Upper lobe of left lung (tissue), 6 donors: ENCODE results near the gene LPA. TPM values are rescaled to one million over a fixed set of nuclear protein-coding genes. Genes with fewer than 3 reads are reported as not detected.
"Not testable (repeated sequence)": the region's sequence is repeated elsewhere in the genome, so short reads cannot be mapped to it uniquely, and the experiment has no call there.

Experiments
- ATAC-seq, 2 donors: fragments of 200-7000 bp; cut with Tn5 transposase; one replicate each; pipeline ENCODE4 v1.9.1; 2022; ENCODE audit warnings: mild to moderate bottlenecking in 2 of 2, moderate library complexity in 2 of 2; ENCODE audit not compliant: low FRiP score in 2 of 2
- DNase-seq, 2 donors: peaks; one replicate each; pipeline ENCODE4 v3.0.0-alpha.2; 2019 to 2020
- H3K27ac ChIP-seq, 4 donors: fragments of 200-600 bp; sonication (generic); one replicate each; pipeline ENCODE4 v1.5.1; 2016 to 2019
- H3K27me3 ChIP-seq, 4 donors: fragments of 200-600 bp; sonication (generic); one replicate each; pipeline ENCODE4 v1.5.1; 2017 to 2019
- H3K36me3 ChIP-seq, 4 donors: fragments of 200-600 bp; sonication (generic); one replicate each; pipeline ENCODE4 v1.5.1; 2016 to 2019
- H3K4me1 ChIP-seq, 4 donors: fragments of 200-600 bp; sonication (generic); one replicate each; pipeline ENCODE4 v1.5.1; 2018 to 2019
- H3K4me3 ChIP-seq, 4 donors: fragments of 200-600 bp; sonication (generic); one replicate each; pipeline ENCODE4 v1.5.1; 2017 to 2019; ENCODE audit warnings: mild to moderate bottlenecking in 2 of 4, moderate library complexity in 1 of 4
- H3K9me3 ChIP-seq, 4 donors: fragments of 200-600 bp; sonication (generic); one replicate each; pipeline ENCODE4 v1.5.1; 2018 to 2019
- EP300 ChIP-seq, 4 donors: sonication (generic); formaldehyde crosslinking; IDR thresholded peaks; one replicate each; pipeline ENCODE4 v1.5.1; 2017; ENCODE audit warnings: antibody characterized with exemption in 4 of 4, control low read depth in 2 of 4
- POLR2A ChIP-seq, 4 donors: fragments of 450-650 bp; IDR thresholded peaks; one replicate each; pipeline ENCODE4 v1.5.1; 2016 to 2017; ENCODE audit warnings: antibody characterized with exemption in 4 of 4, mild to moderate bottlenecking in 2 of 4
- POLR2AphosphoS5 ChIP-seq, 2 donors: sonication (generic); formaldehyde crosslinking; IDR thresholded peaks; one replicate each; pipeline ENCODE4 v1.5.1; 2017; ENCODE audit warnings: antibody characterized with exemption in 2 of 2
- WGBS, 2 donors: methylation state at CpG; one replicate each; pipeline ENCODE4 v1.1.5; 2017 to 2018; 5-methylcytosine and 5-hydroxymethylcytosine counted together
- total RNA-seq, 6 donors: library from RNA; depleted of rRNA in 4 of 6; stranded (reverse); fragments of >200 nt in 4 of 6; gene quantifications; one replicate each; pipeline versions ENCODE4 v1.1.0 to v1.2.1, GENCODE V29; 2016 to 2021
- TF ChIP-seq, protein P1 (sequence below), 6 experiments: fragments of 450-650 bp in 4 of 6; fragments of 200-600 bp in 2 of 6; sonication (generic) in 2 of 6; IDR thresholded peaks; one replicate each; pipeline ENCODE4 v1.5.1; 2016 to 2019; ENCODE audit warnings: antibody characterized with exemption in 6 of 6
- donor health status: DM: no; HTN: no; CAD: no; lungs with moderate emphysema.
- donor health status: DM: no; HTN: yes; CAD: no; lungs with severe emphysema.

Gene LPA
- total RNA-seq, 6 donors from 2014 or later = 0.15 to 2.1 (median 0.23) TPM; not detected in 2

DNA sequence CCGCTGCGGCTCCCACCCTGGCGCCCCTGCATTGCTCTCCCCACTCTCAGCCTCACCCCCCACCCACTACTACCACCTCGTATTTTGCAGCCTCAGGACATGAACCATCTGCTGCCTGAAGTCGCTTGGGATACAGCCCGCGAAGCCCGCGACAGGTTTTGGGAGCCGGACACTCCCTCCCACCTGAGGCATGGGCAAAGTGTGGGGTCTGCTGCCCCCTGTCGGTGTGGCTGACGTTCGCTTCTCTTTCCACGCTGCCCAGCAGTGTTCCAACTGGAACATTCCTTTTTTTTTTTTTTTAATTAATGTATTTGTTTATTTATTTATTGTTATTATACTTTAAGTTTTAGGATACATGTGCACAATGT lies 15.3 kb upstream of the LPA start:
- DNase-seq = no peak

DNA sequence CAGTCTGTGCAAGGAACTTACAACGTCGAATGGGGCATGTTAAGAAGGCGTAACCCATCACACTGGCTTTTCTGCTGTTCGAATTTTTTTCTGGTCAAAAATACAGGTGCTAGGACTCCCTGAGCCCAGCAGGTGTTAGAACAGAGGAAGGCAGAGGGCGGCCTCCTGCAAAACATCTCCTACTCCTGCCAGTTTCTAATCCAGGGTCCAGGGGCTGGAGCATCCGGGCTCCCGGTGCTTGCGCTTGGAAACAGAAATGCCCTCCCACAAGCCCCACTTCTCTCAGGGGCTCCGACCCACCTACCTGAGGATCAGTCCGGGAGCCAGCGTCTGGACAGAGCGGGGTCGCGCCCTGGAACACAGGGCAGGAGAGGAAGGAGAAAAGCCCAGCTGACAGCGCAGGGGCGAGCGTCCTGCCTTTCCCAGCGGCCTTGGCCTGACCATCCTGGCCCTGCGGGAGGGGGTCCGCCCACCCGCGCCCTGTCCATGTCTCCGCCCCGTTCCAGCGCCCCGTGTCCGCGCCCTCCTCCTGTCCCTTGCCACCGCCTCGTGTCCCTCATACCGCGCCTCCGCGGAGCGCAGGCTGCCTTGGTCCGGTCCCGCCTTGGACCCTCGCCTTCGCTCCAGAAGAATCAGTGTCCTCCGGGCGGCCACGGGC lies 14.8 kb upstream of the LPA start:
- ATAC-seq (peak; percentile 43 to 59), DNase-seq (peak in 1 of 2 donors; percentile 81)
- Histone ChIP-seq H3K4me1 (no peaks in the 10 kb centered on the region), H3K27me3 (peaks cover 0 to 6% (median 0%) of the 10 kb centered on the region in 4 donors), H3K36me3 (no peaks in the 10 kb centered on the region), H3K4me3 (peak overlapping the region in 3 of 4 donors; percentile 6 to 30 (median 20)), H3K27ac (no peak overlapping the region), H3K9me3 (no peaks in the 10 kb centered on the region)
- TF ChIP-seq, protein P1, sequence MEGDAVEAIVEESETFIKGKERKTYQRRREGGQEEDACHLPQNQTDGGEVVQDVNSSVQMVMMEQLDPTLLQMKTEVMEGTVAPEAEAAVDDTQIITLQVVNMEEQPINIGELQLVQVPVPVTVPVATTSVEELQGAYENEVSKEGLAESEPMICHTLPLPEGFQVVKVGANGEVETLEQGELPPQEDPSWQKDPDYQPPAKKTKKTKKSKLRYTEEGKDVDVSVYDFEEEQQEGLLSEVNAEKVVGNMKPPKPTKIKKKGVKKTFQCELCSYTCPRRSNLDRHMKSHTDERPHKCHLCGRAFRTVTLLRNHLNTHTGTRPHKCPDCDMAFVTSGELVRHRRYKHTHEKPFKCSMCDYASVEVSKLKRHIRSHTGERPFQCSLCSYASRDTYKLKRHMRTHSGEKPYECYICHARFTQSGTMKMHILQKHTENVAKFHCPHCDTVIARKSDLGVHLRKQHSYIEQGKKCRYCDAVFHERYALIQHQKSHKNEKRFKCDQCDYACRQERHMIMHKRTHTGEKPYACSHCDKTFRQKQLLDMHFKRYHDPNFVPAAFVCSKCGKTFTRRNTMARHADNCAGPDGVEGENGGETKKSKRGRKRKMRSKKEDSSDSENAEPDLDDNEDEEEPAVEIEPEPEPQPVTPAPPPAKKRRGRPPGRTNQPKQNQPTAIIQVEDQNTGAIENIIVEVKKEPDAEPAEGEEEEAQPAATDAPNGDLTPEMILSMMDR (IDR thresholded peaks at IDR 0.05) = no peak
- TF ChIP-seq EP300 (IDR thresholded peaks at IDR 0.05) = no peak
- TF ChIP-seq POLR2A (IDR thresholded peaks at IDR 0.05) = no peak
- WGBS, 2 donors = 20 to 29% methylated on average over 28 to 36 of the region's 42 CpGs

More for the DNA sequence above, 15.3 kb upstream of the LPA start:
- WGBS, 2 donors = 11 to 12% methylated on average over 13 to 14 of the region's 14 CpGs
- no peaks in the 10 kb centered on the region for H3K9me3 ChIP-seq
- ATAC-seq = peak in 1 of 2 donors; percentile 39
- TF ChIP-seq EP300 (IDR thresholded peaks at IDR 0.05) = no peak
- TF ChIP-seq POLR2A (IDR thresholded peaks at IDR 0.05) = no peak
- TF ChIP-seq POLR2AphosphoS5 (IDR thresholded peaks at IDR 0.05) = no peak
- TF ChIP-seq, protein P1 (IDR thresholded peaks at IDR 0.05) = no peak
- H3K27me3 ChIP-seq = peaks cover 0 to 6% (median 0%) of the 10 kb centered on the region in 4 donors
- no peaks in the 10 kb centered on the region for H3K4me1 ChIP-seq
- no peaks in the 10 kb centered on the region for H3K36me3 ChIP-seq
- H3K27ac ChIP-seq = no peak overlapping the region
- H3K4me3 ChIP-seq = peak overlapping the region in 3 of 4 donors; percentile 6 to 30 (median 20)

DNA sequence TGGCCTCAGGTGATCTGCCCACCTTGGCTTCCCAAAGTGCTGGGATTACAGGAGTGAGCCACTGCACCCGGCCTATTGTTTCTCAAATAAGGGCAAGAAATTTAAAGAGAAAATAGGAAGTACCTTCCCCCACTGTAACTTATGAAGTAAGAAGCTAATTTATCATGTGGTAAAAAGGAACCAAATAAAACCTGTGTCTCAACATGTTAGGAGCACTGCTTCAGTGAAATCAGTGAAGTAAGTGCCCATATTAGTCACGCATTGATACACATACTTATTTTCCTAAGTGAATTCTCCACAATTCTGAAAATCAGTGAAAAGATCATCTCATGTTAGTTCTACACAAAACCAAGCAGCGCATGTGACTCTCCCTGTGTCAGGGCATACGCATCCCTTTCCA lies 14.2 kb upstream of the LPA start:
- WGBS, 2 donors = 79 to 82% methylated on average over 4 of the region's 4 CpGs
- H3K36me3 ChIP-seq = no peaks in the 10 kb centered on the region
- TF ChIP-seq, protein P1 (IDR thresholded peaks at IDR 0.05) = no peak
- DNase-seq = no peak
- no peaks in the 10 kb centered on the region for H3K4me1 ChIP-seq
- H3K27me3 ChIP-seq = peaks cover 0 to 6% (median 0%) of the 10 kb centered on the region in 4 donors
- no peak for ATAC-seq
- H3K27ac ChIP-seq = no peak overlapping the region
- H3K4me3 ChIP-seq = no peak overlapping the region
- H3K9me3 ChIP-seq = no peaks in the 10 kb centered on the region

DNA sequence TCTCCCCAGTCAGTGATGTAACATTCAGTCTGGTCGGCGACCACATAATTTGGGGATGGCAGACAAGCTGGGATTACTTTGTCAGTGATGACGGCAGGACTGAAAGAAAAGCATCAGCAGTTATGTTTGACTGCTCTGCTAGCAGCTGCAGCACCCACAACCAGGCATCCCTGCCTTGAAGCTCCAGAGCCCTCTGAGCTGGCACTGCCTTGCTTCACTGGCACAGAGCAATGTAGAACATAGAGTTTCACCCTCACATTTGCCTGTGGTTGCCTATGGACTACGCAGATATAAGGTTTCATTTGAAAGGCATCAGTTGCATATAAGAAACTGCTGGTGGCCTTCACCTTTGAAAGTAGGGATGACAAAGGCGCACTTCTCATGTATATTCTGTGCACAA lies 12.3 kb upstream of the LPA start:
- H3K4me3 ChIP-seq, H3K27me3 ChIP-seq, H3K27ac ChIP-seq, DNase-seq, H3K4me1 ChIP-seq, H3K36me3 ChIP-seq, H3K9me3 ChIP-seq: not testable (repeated sequence)
- peak in 1 of 2 donors; percentile 55 for ATAC-seq
- 84 to 86% methylated on average over 3 to 5 of the region's 5 CpGs for WGBS, 2 donors

DNA sequence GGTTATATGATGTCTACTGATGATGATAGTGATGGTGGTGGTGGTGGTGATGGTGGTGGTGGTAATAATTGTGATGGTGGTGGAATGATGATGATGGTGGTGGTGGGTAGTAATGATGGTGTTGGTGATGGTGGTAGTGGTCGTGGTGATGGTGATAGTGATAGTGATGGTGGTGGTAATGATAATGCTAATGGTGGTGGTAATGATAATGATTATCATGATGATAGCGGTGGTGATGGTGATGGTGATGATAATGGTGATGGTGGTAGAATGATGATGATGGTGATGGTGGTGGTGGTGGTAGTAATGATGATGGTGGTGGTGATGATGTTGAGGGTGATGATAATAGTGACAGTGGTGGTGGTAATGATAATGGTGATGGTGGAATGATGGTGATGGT lies 4.5 kb upstream of the LPA start:
- DNase-seq = no peak
- Histone ChIP-seq H3K4me1 (no peaks in the 10 kb centered on the region), H3K36me3 (no peaks in the 10 kb centered on the region), H3K27ac (no peak overlapping the region), H3K4me3 (no peak overlapping the region), H3K27me3 (no peaks in the 10 kb centered on the region), H3K9me3 (peaks cover 0 to 3% (median 0%) of the 10 kb centered on the region in 4 donors)
- TF ChIP-seq, protein P1 (IDR thresholded peaks at IDR 0.05) = no peak
- TF ChIP-seq EP300 (IDR thresholded peaks at IDR 0.05) (no peak), POLR2AphosphoS5 (IDR thresholded peaks at IDR 0.05) (no peak)
- 66 to 79% methylated on average over 2 of the region's 2 CpGs for WGBS, 2 donors
- ATAC-seq = no peak
